EH (cell line): ENCODE data around the gene KCNH2.

Experiments used
- DNase-seq: peaks from one replicate; pipeline ENCODE4 v3.0.0-alpha.2; 2015; ENCODE audit warnings: low read depth

Gene KCNH2

DNA sequence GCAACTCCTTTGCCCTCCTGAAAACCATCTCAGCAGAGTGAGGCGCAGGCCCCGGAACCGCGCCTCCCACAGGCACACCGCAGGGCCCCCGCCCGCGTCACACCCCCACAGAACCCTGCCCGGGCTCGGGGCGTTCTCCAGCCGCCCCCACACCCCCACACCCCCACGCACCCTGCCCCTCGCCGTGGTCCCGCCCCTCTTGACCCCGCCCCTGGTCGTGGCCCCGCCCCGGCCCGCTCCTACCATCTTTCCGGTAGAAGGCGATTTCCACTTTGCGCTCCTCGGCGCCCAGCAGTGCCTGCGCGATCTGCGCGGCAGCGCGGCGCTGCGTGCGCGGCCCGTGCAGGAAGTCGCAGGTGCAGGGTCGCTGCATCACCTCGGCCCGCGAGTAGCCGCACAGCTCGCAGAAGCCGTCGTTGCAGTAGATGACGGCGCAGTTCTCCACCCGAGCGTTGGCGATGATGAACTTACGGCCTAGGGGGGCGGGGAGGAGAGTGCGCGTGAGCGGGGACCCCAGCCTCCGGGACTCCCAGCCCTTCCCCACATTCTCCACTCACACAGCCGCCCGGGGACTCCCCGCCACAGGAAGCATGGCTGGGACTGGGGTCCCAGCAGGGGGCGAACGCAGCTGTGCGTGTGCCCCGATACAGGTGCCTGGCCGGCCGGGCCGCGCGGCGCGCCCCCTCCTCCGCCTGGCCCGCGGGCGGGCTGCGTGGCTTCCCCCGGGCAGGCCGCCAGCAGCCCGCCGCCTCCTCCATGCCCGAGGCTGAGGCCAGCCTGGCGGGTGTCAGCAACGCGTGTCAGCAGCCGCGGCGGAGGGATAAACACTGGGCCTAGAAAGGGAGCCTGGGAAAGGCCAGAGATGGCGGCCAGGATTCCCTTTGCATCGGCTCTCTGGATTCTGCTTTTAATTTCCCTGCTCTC is 3.4 kb downstream of the KCNH2 start:
- peak; percentile 31 for DNase-seq

DNA sequence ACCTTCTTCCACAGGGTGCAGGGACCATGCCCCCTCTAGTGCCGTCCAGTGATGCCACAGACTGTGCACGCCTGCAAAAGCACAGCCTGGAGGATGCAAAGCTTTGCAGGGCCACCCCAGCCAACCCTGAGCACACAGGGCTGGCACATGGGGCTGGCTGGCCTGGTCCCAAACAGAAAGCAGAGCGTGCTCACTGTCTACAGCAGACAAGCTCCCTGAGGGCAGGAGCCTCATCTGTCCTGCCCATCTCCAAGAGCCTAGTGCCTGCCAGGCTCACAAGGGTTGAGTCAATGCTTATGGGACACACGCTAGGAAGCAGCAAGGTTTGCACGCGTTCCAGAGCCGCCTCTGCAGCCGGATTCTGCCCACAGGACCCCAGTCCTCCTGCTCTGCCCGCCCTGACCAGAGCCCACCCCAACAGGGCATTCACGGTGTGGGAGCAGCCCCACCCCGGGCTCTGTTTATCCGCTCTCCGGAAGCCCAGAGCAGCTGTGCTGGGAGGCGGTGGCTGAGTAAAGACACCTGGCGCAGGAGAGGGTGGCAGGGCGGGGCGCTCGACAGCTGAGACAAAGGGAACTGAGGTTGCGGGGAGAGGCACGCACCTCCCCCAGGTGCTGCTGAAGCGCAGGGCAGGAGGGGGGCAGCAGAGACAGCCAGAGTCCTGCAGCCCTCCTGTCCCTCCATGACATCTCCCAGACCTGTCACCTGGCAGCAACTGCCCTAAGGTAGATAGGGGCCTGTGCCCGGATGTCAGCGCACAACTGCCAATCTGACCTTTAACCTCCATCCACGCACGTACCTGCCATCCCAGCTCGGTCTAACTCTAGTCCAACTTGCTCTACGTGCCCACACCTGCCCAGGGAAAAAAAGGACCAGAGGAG is 4.3 kb downstream of the KCNH2 start:
- DNase-seq = no peak

DNA sequence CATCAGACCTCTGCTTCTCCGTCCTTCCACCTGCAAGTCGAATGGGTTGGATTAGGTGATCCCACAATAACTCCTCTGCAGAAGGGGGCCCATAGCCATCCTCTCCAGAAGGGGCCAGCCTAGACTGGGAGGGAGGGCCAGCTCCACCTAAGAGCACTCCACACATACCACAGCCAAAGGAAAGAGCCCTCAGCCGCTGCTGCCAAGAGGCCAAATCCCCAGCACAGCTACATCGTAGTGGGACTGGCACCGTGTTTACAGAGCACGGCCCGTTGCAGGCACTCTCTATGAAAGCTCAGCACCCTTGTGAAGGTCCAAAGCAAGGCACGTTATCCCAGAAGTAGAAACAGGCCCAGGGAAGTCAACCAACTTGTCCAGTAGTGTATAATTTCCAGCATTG is 5.4 kb downstream of the KCNH2 start:
- DNase-seq = no peak

DNA sequence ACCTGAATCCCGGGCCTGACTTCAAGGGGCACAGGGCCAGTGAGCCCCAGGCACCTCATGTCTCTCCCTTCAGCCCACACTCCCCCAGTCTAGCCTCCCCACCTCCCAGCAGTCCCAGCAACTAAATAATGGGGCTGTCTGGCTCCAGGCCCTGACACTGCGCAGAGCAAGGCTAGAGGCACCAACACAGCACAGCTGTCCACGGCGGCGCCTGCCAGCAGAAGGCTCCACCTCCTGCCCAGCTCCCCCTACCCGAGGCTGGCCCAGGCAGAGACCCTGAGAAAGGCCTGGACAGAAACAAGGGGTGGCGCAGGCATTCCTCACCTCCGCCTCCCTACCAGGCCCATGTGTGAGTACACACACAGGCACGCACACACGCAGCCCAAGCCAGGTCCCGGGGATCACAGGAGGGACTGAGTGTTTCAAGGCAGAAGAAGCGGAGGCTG is 6.1 kb downstream of the KCNH2 start:
- DNase-seq = no peak

DNA sequence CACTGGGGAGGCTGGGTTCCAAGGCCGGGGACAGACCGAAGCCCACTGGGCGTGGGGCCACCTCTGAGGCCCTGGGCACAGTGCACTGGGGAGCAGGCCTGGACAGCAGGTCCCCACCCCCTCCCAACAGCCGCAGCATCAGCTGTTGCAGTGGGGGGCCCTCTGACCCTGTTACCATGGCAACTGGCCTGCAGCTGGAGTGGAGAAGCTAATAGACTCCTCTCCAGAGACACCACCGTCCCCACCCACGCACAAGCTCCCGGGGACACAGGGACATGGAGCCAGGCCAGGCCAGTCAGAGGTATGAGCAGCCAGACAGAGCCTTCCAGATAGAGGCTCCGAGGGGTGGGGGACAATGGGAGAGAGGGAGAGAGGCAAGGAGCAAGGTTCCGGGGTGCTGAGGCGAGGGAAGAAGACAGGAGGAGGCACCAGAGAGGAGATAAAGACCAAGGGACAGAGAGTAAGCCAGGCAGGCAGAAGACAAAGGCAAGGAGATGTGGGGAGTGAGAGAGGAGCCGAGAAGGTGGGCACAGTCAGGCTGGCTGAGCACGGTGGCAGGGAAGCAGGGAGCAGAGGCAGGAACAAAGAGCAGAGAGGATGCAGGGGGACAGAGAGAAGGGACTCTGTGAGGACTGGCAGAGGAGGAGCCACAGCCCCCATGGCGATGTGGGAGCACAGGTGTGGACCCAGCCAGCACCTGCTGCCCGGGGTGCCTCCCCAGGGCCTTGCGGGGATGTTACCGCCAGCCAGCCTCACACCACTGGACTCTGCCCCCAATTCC is 6.7 kb downstream of the KCNH2 start:
- no peak for DNase-seq

DNA sequence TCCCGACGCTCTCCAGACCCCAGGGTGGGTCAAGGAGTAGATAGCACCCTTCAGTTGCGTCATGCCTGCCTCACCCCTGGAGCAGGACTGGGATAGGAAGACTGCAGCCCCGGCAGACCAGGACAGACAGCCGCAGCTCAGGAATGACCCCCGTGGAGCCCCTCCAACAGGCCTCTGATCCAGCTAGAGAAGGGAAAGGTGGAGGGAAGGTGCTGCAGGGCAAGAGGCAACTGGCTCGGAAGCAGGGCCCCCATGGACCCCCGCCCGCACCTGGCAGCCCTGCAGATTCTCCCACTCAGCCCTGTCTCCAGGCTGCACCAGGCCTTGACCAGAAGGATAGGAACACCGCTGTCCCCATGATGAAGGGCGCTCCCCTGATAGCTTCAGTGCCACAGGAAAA is 7.7 kb downstream of the KCNH2 start:
- no peak for DNase-seq

GRCh38 chr7:150969475-150969874 is 8.6 kb downstream of the KCNH2 start:
- DNase-seq = no peak

DNA sequence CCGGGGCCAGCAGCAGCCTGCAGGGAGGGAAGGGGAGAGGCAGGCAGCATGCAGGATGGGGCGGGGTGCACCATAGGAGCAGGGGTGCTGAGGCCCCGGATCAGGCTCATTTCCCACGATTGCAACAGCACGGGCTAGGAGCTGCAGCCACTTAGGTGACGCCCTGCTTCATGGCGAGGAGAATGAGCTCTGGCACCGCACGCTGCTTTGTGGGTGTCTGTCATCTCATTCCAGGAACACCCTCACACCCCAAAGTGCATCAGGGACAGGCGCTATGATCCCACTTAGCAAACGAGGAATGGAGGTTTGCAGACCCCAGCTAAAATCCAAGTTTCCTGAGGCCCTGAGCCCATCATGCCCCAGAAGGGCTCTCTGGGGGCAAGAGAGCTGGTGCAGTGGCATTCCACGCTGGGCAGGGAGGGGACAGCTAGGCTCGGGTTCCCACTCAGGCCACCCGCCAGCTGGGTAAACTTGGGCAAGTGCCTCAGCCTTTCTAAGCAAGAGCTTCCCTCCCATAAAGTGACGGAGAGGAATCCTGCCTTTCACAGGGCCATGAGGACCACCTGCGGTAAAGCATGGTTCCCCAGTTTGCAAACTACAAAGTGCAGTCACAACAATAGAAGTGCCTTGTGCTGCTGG is 9.3 kb downstream of the KCNH2 start:
- DNase-seq = no peak

- no peak for DNase-seq
Observed at GRCh38 chr7:150968056-150968733, 9.9 kb downstream of the KCNH2 start.

GRCh38 chr7:150967349-150967748 is 10.8 kb downstream of the KCNH2 start:
- no peak for DNase-seq

GRCh38 chr7:150966002-150966401 is 12.1 kb downstream of the KCNH2 start:
- peak; percentile 13 for DNase-seq

DNA sequence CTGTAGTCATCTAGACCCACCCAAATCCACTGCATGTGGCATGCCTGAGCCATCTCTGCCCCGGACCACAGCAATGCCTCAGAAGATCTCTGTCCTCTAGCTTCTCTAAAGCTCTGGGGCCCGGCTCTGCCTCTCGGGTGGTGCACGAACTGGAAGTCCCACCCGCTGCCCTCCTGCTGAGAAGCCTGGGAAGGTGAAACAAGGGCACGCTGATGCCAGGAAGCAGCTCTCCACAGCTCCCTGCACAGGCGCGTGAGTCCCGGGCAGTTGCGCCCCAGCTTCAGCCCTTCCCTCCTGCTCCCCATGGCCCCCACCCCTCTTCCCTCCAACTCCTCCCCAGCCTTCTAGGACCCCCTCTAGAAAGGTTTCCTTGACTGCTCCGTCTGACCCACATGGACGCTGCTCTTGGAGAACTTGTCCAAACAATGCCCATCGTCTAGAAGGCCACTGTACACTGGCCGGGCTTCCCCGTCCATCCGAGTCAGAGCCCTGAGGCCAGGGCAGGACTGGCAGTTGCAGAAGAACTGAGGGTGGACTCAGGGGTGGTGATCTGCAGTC is 12.8 kb downstream of the KCNH2 start:
- DNase-seq = no peak

- DNase-seq = peak; percentile 39
Observed at GRCh38 chr7:150964593-150965111, 13.5 kb downstream of the KCNH2 start.

DNA sequence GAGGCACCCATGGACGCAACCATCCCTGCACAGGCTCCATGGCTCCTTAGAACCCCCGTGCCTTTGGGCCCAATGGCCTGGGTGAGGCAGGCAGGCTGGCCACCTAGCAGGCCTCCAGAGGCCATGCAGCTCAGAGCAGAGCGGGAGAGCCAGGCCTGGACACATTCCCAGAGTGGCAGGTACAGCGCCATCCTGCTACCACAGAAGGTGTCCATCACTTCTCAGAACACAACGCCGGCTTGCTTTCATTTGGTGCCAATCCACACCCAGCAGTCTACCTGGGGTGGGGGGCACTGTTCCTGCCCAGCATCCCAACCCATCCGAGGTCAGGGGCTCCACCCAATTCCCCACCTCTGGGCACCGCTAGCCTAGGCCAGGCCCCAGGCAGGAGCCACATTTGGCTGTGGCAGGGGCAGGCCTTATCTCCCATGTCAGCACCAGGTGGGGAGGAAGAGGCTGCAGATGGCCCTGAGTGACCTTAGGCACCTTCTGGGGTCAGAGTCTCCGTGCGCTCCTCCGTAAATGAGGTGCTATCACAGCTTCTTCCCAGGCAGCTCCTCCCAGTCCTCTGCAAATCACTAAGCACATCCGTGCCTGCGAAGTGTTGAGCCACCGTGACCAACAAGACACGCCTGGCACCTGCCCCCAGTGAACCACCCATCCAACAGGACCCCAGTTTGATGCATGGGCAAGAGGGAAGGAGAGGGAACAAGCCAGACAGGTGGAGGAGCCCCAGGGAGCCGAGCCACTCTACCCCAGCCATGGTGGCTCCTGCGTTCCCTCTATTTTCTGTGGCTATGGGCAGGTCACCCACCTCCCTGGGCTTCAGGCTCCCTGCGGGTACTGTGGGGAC is 14.2 kb downstream of the KCNH2 start:
- DNase-seq = no peak

DNA sequence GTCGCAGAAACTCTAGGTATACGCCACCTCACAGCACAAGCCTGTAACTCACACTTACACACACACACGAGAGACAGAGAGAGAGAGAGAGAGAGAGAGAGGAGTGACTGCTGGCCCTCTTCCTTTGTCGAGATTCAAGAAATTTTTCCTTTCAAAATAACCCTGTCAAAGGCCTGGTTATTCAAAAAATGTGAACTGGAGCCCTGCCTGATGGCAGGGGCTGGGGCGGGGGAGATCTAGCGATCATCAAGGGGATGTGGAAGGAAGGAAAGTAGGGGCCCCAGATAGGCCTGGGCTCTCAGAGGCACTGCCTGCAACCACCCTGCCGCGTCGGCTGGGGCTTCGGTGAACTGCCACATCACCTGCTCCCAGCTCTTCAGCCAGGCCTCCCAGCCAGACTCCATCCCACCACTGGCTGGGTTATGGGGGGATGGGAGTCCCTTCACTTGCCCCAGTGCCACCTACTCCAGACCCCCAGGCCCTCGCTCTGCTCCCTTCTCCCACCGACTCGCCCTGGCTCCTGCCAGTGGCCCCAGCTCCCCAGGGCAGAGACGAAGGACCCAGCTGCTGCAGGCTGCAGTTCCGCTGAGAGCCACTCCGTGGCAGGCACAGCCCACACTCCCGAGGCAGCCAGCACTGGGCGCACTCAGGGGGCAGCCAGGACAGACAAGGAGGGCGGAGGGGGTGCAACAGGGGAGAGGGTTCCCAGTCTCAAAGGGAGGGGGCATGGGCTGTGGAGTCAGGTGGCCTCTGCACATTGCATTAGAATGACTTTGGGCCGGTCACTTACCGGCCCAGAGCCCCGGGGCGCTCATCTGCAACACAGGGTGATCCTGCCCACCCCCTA is 15.3 kb downstream of the KCNH2 start:
- DNase-seq = peak; percentile 52

DNA sequence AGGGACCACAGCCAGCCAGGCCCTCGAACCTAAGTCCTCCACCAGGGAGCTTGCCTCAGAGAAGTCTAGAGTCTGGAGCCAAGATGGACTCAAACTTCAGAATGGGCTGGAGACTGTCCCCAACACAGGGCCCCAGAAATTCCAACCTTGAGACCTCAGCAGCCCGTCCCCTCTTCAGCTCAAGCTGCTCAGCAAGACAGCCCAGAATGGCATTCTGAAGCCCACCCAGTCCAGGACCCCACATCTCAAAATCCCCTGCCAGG is 15.9 kb downstream of the KCNH2 start:
- no peak for DNase-seq

DNA sequence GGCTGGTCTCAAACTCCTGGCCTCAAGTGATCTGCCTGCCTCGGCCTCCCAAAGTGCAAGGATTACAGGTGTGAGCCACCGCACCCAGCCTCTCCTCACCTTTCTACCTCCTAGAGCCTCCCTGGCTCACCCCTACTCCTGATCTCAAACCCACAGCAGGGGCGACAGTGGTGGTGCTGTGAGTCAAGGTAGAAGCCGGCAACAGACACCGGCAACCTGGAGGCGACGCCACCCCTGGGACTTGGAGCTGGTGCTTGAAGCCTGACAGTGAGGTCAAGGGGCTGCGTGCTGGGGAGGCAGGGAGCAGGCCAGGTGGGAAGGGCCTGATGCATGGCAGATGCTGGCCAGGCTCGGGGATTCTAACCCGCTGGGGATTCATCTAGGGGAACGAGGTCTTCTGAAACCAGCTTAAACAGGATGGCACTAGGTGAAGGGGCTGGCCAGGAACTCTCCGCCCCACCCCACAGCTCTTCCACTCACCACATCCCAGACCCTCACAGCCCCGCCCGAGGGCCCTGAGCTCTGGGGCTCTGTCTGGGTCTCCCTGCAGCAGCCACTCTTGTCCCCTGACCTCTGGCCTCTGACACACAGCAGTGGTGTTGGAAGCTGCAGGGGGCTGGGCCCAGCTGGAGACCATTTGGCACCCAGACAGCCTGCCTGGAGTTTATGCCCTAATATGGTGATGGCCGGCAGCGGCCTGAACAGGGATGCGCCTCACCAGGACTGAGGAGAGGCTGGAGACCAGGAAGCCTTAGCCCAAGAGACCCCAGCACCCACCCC is 16.4 kb downstream of the KCNH2 start:
- DNase-seq = peak; percentile 59
